AG08396 (cell line): ENCODE data around the gene DCAF10.
A peak's percentile ranks its signal among the peaks of the same experiment; 100 is the strongest.
"Not testable (repeated sequence)": the region's sequence is repeated elsewhere in the genome, so short reads cannot be mapped to it uniquely, and the experiment has no call there.

ENCODE experiments used
- DNase-seq: peaks from one replicate; pipeline ENCODE4 v3.0.0; 2012; ENCODE audit warnings: low spot score, mixed read lengths

Gene DCAF10

DNA sequence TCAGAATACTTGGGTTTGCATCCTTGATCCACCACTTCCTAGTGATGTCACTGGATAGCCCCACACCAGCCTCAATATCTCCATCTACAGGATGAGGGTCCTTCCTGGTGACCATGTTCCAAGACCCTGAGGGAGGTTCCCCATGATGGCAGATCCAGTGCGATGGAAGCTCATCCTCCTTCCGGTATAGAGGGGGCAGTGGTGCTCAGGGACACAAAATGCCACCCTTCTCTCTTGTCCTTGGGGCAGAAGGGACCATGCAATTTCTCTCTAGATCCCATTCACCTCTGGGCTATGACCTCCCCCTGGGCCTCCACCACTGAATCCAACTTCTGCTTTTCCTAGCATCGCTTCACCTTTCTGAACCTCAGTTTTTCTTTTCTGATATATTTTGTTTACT is 108.7 kb downstream of the DCAF10 start:
- DNase-seq, result no peak

DNA sequence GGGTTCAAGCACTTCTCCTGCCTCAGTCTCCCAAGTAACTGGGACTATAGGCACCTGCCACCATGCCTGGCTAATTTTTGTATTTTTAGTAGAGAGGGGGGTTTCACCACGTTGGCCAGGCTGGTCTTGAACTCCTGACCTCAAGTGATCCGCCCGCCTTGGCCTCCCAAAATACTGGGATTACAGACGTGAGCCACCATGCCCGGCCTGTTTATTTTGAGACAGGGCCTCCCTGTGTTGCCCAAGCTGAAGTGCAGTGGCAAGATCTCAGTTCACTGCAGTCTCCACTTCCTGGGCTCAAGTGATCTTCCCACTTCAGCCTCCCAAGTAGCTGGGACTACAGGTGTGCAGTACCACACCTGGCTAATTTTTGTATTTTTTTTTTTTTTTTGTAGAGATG is 109.2 kb downstream of the DCAF10 start:
- DNase-seq, result not testable (repeated sequence)

DNA sequence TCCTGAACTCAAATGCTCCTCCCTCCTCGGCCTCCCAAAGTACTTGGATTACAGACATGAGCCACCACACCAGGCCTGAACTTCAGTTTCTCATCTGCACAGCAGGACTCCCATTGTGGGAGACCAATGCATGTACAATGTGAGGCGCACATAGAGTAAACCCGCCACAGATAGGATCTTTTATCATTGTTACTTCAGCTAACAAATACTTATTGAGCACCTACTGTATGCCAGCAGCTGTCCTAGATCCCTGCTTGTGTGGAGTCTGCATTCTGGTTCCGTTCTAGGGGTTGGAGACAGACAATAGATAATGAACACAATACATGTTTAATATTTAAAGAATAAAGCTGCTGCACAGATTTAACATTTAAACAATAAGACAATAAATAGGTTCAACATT is 109.7 kb downstream of the DCAF10 start:
- DNase-seq, result no peak

DNA sequence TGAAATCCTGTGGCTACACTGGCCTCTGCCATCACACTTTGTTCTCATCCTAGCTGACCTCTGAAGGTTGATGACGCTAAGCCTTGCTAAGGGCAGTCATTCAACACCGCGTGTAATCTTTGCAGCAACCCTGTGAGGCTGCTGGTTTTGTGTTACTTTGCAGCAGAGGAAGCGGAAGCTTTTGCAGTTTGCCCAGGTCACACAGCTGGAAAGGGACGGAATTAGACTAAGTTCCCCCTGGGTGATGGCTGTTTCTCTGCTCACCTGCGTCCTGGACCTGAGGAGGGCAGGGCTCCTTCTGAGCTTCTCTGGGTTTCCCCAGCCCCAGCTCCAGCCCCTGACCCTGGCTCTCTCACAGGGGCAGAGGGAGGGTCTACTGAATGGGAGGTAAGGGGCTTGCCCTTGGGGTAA is 110.7 kb downstream of the DCAF10 start:
- no peak for DNase-seq

DNA sequence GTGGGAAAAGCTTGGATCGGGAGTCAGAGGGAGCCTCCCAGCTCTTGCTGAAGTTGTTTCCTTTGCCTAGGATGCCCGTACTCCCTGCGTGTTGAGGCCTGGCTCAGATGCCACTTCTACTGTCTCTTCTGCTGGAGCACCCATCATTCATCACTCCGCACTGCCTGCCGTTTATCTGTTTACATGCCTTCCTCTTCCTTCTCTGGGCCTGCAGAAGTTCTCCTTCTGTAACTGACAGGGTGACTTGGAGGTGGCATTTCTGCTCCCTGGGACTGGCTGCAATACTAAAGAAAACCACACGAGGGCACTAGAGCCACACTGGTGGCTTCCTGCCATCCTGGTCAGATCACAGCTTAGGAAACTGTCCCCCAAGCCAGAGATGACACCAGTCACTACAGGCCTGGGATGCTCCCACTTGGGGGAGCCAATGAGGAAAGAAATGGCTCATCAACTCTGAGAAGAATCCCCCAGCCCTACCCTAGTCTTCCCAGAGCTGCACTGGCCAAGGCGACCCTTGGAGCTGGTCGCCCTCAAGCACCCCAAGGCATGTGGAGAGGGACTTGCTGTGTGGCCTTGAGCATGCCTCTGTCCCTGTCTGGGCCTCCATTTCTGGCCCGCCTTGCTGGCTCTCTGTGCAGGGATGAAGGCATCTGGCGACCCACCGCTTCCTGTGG is 113.0 kb downstream of the DCAF10 start:
- DNase-seq, result peak; percentile 78

DNA sequence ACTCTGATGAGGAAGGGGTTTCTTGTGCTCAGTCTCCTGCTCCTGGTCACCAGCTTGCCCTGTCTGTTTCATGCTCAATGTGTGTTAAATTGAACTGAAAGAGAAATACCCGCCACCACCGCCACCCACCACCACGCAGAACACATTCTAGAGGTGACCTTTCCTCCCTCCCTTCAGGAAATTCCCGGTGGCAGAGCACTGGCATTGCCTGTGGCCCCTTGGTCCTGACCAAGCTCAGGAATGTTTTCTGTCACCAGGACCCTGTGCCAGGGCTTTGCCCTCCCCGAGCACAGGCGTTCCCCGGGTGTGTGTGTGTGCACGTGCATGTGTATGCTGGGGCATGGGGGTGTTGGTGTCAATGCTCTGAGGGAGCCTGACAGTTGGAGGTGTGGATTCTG is 113.6 kb downstream of the DCAF10 start:
- DNase-seq, result no peak

DNA sequence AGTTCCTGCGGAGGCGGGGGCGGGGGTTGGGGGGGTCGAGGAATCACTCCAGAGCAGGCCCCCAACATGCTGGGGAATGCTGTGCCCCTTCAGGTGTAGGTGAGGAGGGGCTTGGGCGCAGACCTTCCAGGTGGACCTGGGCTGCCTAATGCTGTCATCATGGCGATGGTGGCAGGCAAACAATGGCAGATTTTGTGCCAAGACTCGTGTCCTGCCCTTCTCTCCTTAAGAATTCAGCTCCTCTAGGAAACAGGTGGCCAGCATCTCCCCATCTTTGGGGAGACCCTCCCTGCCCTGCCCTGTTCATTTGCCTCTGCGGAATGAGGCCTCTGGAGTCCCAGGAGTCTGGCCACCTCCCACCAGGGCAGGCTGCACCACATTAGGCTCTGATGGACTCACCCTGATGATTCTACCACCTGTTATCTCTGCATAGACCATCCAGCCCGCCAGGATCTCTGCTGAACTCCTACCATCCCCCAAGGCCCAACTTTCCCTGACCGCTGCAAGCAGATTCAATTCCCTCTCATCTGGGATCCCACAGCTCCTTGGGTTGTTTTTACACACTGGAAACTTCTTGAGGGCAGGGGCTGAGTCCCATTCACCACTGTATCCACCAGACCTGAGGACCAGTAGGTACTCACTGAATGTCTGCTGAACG is 114.2 kb downstream of the DCAF10 start:
- DNase-seq, result no peak

DNA sequence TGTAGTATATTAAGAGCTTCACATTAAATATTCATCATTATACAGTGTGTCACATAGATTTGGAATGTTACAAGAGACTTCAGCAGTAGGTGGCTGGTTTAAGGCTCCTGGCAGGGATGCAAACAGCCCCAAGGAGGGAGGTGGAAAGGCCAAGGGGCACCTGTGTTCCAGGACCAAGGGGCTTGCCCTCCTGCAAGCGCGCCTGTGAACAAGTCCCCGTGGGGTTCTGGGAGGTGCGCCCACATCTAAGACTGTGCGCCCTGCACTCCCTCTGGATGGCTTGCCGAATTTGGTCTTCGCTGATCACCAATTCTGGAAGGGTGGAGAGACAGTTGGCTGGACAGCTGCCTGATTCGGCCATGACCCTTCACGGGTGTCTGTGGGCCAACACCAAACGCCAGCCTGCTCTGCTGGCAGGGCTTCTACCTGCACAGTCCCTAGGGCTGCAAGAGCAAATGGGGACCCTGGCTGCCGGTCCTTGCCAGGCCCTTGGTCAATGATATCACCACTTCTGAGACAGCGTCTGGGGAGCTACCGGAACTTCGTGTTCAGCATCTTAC is 115.4 kb downstream of the DCAF10 start:
- no peak for DNase-seq

DNA sequence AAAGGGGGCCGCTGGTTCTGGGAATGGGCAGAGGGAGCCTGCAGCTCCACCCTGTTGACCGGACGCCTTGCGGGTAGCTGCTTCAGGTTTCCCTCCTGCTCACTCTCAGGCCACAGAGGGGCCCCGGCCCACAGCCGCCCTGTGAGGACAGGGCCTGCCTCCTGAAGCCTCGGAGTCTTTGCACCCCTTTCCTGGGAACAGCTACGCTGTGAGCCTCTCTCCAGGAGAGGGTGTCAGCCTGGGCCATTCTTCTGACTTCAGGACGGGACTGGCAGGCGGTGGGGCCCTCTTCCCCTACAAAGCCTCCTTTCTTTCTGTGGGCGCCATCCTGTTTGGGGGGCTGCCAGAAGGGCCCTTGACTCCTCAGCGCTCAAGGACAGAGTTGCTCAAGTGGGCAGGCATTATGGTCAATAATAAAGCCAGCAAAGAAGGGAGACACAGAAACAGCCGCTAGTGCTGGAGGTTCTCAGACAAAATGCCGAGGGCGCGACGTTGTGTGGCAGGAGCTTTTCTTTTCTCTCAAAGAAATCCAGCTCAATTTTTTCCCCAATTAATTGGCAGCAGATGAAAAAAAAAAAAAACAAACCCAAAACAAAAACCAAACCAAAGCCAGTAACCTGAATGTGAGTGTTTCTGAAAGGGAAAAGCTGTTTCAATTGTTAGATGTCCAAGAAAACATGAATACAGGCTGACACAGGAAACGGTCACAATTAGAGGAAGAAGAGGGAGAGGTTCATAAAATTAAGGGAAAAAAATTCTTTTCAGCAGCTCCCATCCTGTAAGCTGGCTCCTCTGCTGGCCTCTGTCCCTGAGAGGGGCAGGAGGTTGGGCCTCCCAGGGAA is 116.1 kb downstream of the DCAF10 start:
- no peak for DNase-seq
